ENCODE results near the gene PRPSAP2. TPM values are rescaled to one million over a fixed set of nuclear protein-coding genes. Genes with fewer than 3 reads are reported as not detected.

Gene PRPSAP2
- total RNA-seq, 1 experiment from 2014 or later = 19.0 TPM

DNA sequence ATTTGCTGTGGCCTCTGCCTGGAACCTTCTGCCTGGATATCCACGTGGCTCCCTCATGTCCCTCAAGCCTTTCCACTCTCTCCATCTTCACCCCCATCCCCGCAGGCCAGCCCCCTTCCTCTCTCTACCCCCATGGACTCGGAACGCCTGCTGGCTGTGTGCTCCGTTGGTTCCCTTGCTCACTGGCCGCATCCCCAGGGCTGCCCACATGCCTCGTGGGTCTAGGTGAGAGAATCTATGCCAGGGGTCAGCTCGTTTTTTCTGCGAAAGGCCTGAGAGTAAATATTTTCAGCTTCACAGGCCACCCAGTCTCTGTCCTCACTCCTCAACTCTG lies 106.1 kb downstream of the PRPSAP2 start:
- no peaks in the 10 kb centered on the region for H3K27me3 ChIP-seq
- no peak overlapping the region for H3K4me3 ChIP-seq
- H3K36me3 ChIP-seq = no peaks in the 10 kb centered on the region
- H3K9me3 ChIP-seq = no peaks in the 10 kb centered on the region
- no peak for DNase-seq

DNA sequence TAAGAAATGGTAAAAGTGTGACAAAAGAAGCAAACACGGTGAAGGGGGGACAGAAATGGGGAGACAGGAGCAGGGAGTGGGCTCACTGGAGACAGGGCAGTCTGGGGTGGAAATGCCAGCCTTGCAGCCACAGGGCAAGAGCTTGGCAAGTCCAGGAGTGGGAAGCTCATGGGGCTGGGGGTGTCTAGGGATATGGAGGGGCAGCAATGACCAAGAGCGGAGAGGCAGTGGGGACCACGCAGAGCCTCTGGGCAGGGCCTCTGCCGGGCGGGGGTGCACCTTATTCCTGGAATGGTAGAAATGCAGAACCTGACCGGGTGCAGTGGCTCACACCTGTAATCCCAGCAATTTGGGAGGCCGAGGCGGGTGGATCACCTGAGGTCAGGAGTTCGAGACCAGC lies 106.6 kb downstream of the PRPSAP2 start:
- Histone ChIP-seq H3K4me3 (no peak overlapping the region), H3K27me3 (no peaks in the 10 kb centered on the region), H3K9me3 (no peaks in the 10 kb centered on the region), H3K36me3 (no peaks in the 10 kb centered on the region)
- DNase-seq = no peak

DNA sequence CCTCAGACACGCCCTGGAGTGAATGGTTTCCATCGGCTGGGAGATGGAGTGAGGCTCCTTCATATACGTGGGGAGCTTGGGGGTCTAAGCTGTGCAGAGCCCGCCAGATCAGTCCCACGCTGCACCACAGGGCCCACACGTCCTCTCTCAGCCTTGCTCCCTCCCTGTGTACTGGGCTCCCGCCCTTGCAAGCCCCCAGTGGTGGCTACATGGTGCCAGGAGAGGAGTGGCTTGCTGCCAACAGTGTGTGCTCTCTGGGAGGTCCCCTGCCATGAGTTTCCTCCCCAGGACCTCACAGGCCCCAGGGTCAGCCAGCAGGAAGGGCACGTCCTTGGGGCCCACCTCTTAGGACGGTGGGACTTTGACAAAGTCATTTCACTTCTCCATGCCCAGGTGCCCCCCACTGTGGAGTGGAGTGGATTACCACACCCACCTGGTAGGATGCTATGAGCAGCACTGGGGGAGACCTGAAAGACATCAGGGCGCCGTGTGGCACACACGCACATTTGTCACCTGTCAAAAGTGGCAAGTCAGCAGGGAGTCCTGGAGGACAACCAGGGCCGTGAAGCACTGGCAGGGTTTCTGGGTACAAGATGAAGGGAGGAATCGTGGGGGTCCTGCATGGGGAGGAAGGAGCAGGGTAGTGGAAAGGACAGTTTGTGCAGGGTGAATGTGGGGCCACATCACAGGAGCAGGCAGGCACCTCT lies 107.8 kb downstream of the PRPSAP2 start:
- H3K27me3 ChIP-seq = no peaks in the 10 kb centered on the region
- no peaks in the 10 kb centered on the region for H3K36me3 ChIP-seq
- H3K9me3 ChIP-seq = no peaks in the 10 kb centered on the region
- no peak for DNase-seq
- no peak overlapping the region for H3K4me3 ChIP-seq

DNA sequence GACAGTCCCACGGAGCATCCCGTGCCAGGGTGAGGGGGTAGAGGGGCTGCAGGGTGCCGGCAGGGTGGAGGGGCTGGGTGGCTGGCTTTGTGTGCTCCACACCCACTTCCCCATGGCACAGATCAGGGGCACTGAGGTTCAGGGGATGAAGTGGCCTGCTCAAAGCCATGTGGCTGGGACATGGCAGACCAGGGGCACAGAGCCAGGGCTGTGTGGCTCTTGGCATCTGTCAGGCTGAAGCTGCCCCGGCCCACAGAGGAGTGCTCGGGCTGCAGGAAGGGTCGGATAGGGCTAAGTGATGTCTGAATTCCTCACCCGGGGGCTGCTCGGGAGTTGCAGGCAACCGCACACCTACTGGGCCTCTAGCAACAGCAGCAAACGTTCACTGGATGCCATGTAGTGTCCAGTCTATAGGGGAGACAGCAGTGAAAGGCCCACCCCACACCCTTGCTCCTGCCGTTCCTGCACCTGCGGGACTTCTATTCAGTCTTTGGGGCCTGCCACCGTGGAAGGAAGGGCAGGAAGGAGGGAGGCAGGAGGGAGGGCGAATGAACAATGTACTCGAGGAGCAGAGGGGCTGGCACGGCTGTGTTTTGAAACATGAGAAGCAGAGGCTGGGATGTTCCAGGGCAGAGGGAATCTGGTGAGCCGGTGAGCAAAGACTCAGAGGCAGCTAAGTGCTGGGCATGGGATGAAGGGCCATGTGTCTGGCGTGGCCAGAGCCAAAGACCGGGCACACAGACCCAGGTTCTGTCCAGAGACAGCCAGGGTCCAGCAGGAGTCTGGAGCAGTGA lies 109.1 kb downstream of the PRPSAP2 start:
- no peaks in the 10 kb centered on the region for H3K9me3 ChIP-seq
- no peak for DNase-seq

DNA sequence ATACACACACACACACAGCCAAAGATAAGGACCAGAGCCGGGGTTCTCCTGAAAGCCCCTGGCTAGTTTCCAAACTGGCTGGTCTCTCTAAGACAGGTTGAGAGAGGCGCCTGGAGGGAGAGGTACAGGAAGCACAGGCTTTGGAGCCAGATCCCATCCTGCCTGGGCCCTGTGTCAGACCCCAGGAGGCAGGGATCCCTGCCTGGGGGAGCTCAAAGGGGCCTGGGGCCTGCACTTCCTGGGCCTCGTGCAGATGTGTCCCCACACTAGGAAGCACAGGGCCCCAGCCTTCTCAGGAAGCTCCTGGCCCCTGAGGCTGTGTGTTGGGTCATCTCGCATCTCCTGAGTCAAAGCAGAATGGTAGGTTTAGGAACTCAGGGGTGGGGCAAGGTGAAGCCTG lies 110.0 kb downstream of the PRPSAP2 start:
- Histone ChIP-seq H3K4me3 (no peak overlapping the region), H3K9me3 (no peaks in the 10 kb centered on the region), H3K27me3 (no peaks in the 10 kb centered on the region), H3K36me3 (no peaks in the 10 kb centered on the region)
- no peak for DNase-seq

More for the DNA sequence above, 109.1 kb downstream of the PRPSAP2 start:
- H3K27me3 ChIP-seq = no peaks in the 10 kb centered on the region
- no peak overlapping the region for H3K4me3 ChIP-seq
- H3K36me3 ChIP-seq = no peaks in the 10 kb centered on the region

DNA sequence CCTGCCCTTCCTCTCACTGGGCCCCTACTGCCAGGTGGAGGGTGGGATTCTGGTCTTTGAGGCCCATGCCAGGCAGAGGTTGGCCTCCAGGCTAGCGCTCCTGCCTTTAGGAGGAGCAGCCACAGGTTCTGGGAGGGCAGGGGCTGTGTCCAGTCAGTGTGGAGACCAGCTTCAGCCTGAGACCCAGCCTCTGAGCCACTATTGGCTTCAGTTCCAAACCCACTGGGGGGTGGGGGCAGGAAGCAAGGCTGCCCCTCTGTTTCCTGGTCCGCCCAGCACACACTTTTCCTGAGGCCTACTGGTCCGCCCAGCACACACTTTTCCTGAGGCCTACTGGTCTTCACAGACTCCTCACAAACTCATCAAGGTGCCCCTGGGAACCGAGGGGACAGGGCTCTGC lies 110.4 kb downstream of the PRPSAP2 start:
- Histone ChIP-seq H3K4me3 (no peak overlapping the region), H3K36me3 (no peaks in the 10 kb centered on the region), H3K27me3 (no peaks in the 10 kb centered on the region), H3K9me3 (no peaks in the 10 kb centered on the region)
- no peak for DNase-seq

DNA sequence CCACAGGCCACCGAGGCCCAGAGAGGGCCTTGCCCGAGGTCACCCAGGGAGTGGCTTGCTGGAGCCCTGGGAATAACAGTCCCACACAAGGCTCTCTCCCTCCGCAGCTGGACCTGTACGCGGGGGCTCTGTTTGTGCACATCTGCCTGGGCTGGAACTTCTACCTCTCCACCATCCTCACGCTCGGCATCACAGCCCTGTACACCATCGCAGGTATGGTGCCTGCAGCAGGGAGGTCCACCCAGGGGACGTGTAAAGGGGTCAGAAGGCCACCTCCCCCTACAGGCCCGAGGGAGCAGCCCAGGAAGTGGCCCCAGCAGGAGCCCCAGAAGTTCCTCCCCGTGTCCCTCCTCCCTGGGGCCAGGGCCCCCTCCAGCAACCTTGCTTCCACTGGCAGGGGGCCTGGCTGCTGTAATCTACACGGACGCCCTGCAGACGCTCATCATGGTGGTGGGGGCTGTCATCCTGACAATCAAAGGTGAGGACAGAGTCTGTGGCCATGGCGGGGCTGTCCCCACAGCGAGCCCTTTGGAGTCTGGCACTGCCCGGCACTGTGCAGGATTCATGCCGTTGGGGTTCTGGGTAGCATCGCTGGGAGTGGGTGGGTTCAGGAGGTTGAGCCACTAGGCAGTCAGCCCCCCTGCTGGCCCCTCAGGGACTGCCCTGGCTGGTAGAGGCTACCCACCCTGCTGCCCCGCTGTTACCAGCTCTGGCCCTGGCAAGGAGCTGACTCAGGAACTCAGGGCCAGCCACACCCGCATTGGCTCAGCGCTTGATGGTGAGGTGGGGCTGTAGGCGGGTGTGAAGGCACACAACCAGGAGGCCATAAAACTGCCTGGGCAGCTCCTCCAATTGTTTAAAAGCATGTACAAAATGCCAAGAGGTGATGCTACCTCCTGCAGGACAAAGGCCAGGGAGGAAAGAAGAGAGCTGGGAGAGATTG lies 111.3 kb downstream of the PRPSAP2 start:
- Histone ChIP-seq H3K4me3 (no peak overlapping the region), H3K9me3 (no peaks in the 10 kb centered on the region), H3K27me3 (no peaks in the 10 kb centered on the region), H3K36me3 (no peaks in the 10 kb centered on the region)
- peak; percentile 84 for DNase-seq

DNA sequence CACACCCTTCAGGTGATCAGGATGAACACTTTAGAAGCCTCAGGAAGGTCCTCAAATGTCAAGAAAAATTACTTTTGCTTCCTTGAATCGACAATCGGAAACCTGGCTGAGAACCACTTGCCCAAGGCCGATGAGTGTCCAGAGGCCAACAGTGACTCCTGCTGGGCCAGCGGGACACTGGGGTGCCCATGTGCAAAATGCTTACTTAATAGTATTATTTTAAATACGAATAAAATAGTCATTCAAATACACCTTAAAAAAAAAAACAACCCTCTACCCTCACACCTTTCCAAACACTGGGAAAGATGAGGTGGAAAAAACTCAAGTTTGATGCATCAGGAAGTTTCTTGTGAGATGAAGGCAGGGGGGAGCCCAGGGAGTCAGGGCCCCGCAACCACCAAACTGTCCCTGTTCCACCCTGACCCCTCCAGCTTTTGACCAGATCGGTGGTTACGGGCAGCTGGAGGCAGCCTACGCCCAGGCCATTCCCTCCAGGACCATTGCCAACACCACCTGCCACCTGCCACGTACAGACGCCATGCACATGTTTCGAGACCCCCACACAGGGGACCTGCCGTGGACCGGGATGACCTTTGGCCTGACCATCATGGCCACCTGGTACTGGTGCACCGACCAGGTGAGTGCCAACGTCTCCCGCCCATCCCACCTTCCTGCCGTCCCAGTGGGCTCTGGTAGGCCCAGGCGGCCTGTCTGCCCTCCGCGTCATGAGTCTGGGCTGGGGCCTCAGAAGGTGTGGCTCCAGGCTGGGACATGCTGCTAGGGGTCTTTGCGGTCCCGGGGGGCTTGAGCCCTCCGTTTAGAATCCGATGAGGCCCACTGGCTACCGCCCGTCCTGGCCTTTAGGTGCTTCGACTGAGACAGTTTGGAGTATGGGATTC lies 112.9 kb downstream of the PRPSAP2 start:
- Histone ChIP-seq H3K9me3 (no peaks in the 10 kb centered on the region), H3K27me3 (no peaks in the 10 kb centered on the region), H3K36me3 (no peaks in the 10 kb centered on the region), H3K4me3 (no peak overlapping the region)
- DNase-seq = no peak

DNA sequence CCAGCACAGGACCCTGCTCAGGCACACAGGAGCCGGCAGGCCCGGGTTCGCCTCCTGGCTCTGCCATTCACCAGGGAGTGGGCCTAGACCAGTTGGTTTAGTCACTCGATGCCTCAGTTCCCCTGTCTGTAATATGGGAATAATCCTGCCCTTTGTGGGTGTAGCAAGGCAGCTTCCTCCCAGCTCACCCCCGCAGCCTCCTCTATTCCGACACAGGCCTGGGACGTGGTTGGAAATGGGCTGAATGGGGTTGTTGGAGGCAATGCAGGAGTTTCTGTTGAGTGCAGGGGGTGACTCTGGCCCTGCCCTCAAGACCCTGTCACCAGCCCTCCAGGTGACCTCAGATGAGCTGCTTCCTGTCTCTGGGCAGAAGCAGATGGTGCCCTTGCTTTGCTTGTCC lies 113.9 kb downstream of the PRPSAP2 start:
- DNase-seq = no peak
- Histone ChIP-seq H3K4me3 (no peak overlapping the region), H3K27me3 (no peaks in the 10 kb centered on the region), H3K9me3 (no peaks in the 10 kb centered on the region), H3K36me3 (no peaks in the 10 kb centered on the region)

DNA sequence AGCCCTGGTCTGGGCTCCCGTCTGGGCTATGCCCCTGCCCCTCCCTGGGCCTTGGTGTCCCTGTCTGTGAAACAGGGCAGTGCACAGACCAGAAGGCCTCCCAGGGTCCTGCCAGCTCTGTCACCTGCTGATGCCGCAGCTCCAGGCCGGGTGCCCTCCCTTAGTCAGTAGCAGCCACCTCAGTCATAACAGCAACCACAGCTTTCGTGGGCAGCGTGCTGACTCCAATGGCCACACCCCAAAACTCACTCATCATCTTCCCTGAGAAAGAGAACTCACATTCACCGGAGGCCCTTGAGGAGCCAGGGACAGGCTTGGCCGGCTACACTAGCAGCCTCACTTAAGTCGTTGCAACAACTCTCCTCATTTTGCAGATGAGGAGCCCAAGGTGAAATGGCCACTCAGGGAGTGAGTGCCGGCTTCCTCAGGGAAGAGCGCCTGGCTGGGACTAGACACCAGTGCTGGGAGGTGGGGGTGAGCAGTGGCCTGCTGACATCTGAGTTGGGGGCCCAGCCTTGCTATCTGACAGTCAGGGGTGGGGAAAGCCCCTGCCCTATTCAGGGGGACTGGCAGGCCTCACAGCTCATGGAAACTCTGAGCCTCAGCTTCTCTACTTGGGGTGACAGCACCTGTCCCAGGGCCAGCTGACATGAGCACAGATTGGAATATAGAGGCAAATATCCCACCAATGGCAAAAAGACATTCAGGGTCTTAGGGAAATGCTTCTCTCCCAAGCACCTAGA lies 116.6 kb downstream of the PRPSAP2 start:
- no peaks in the 10 kb centered on the region for H3K36me3 ChIP-seq
- H3K27me3 ChIP-seq = no peaks in the 10 kb centered on the region
- no peak overlapping the region for H3K4me3 ChIP-seq
- no peak for DNase-seq
- no peaks in the 10 kb centered on the region for H3K9me3 ChIP-seq

DNA sequence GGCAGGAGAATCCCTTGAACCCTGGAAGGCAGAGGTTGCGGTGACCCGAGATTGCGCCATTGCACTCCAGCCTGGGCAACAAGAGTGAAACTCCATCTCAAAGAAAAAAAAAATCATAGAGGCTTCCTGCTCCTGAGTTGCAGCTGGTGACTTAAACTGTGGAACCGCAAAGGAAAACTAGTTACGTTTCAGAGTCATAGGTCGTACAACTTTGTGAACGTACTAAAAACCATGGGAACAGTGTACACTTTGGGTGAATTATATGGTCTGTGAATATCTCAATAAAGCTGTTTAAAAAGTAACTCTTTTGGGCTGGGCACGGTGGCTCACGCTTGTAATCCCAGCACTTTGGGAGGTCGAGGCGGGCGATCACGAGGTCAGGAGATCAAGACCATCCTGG lies 117.7 kb downstream of the PRPSAP2 start:
- no peak for DNase-seq
- Histone ChIP-seq H3K27me3 (no peaks in the 10 kb centered on the region), H3K36me3 (no peaks in the 10 kb centered on the region), H3K9me3 (no peaks in the 10 kb centered on the region), H3K4me3 (no peak overlapping the region)

DNA sequence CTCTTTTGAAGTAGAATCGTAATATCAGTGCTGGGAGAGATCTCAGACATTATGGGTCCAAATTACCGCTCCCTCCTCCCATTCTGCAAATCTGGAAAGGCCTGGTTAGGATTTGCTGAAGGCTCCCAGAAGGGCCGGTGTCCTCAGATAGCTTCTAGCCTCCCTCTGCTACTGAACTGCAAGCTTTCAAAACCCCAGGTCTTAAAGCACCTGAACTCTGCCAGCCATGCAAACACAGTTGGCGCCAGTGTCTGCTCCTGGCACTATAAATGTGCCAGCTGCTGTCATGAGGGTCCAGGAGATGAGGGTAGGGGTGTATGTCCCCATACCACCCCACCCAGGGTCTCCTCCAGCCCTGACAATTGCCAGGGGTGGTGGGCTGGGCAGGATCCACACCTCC lies 118.3 kb downstream of the PRPSAP2 start:
- no peaks in the 10 kb centered on the region for H3K27me3 ChIP-seq
- no peaks in the 10 kb centered on the region for H3K36me3 ChIP-seq
- no peak overlapping the region for H3K4me3 ChIP-seq
- H3K9me3 ChIP-seq = no peaks in the 10 kb centered on the region
- DNase-seq = no peak

DNA sequence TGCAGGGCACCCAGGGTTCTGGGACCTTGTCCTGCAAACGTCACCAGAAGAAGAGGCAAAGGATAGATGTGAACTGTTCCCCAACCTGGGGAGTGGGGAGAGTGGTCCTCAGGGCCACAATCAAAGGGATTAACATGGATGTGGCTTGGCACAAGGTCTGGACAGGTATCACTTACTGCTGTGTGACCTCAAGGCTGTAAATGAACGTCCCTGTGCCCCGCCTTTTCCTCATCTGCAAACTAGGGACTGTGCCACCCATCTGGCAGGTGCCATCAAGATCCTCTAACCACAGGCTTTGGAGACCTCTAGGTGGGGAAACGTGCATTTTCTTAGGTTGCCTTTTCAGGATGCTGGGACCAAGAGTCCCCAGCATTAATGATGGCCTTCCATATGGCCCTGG lies 119.1 kb downstream of the PRPSAP2 start:
- DNase-seq = no peak

DNA sequence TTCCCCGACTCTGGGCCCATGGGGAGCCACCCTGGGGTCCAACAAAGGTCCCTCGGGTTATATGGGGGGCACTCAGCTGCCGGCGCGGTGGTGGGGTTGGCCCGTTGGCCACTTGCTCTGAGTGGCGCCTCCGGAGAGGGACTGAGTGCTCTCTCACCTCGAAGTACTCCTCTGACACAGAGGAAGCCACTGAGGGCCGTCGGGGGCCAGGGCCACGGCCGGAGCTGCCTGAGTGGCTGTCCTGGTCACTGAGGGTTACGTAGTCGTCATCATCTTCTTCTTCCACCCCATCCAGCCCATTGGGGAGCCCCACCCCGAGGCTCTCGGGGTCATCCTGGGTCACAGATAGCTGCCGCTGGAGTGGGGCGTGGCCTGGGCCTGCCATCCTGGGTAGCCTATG lies 119.7 kb downstream of the PRPSAP2 start:
- no peaks in the 10 kb centered on the region for H3K36me3 ChIP-seq
- DNase-seq = no peak
- H3K9me3 ChIP-seq = no peaks in the 10 kb centered on the region
- no peaks in the 10 kb centered on the region for H3K27me3 ChIP-seq
- H3K4me3 ChIP-seq = no peak overlapping the region

More for the DNA sequence above, 119.1 kb downstream of the PRPSAP2 start:
- Histone ChIP-seq H3K27me3 (no peaks in the 10 kb centered on the region), H3K4me3 (no peak overlapping the region), H3K36me3 (no peaks in the 10 kb centered on the region), H3K9me3 (no peaks in the 10 kb centered on the region)

DNA sequence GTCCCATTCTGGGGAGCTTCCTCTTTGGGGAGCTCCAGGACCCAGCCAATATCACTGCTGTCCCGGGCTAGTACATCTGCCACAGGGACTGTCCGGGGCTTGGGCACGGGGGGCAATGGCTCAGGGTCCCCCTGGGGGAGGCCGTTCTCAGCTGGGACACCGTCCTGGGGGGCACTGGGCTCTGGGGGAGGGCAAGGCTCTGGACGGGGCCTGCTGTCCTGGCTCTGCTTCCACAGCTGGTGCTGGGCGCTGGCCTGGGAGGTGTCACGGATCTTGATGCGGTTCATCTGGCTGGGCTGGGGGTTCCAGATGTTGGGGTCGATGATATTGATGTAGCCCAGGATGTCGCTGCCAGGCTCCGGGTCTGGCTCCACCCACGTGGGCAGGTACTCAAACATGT lies 120.1 kb downstream of the PRPSAP2 start:
- H3K9me3 ChIP-seq = no peaks in the 10 kb centered on the region
- no peaks in the 10 kb centered on the region for H3K27me3 ChIP-seq
- DNase-seq = no peak

DNA sequence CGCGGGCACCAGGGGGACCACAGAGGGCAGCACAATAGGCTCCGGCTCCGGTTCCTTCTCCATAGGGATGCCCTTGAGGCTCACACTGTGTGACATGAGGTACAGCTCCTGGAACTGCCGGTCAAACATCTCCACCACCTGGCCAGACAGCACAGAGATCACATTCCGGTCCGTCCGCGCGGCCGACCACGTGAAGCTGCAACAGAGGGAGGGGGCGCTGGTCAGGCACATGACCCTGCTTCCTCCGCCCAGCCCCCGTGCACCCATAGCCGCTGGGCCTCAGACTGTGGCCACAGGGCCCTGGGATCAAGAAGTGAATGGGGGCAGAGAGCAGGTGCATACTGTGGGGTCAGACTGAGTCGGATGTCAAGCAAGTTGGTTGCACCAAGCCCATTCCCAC lies 120.7 kb downstream of the PRPSAP2 start:
- Histone ChIP-seq H3K9me3 (no peaks in the 10 kb centered on the region), H3K27me3 (no peaks in the 10 kb centered on the region), H3K36me3 (no peaks in the 10 kb centered on the region), H3K4me3 (no peak overlapping the region)
- DNase-seq = no peak

More for the DNA sequence above, 120.1 kb downstream of the PRPSAP2 start:
- H3K36me3 ChIP-seq = no peaks in the 10 kb centered on the region
- no peak overlapping the region for H3K4me3 ChIP-seq

Data from MG63 (cell line).